Measurements from ENCODE around the gene KIF20B.
"Not testable (repeated sequence)": the region's sequence is repeated elsewhere in the genome, so short reads cannot be mapped to it uniquely, and the experiment has no call there.

Gene KIF20B

DNA sequence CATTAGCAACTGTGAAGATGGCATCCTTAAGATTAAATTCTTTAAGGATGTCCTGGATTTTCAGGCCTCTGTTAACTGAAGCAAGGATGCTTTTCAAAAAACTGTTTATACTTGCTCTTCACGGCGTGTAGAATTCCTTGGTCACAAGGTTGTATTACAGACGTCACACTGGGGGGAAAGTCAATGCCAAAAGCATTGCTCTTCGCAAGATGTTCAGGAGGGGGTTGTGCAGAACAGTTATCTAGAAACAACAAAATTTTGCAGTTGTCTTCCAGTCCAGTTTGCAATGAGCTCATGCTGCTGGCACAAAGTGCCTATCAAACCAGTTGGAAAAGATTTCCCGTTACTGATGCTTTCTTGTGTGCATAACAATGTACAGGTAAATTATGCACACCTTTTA lies 8.2 kb upstream of the KIF20B start:
- no peak for DNase-seq

DNA sequence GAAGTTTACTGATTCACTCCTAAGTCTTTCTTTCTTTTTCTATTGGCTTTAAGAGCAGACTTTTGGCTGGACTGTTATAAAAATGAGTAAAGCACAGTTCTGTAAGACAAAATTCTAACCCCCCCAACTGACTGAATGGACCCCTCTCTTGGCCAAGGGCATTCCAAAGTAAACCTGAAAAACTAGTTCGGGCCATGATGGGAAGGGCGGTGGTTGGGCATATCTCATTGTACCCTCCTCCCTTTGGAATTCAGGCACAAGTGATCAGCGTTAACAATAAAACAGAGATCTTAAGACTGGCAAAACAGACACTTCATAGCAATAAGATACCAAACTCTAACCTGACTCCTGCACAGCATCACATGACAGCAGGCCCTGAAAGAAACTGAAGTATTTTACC lies 6.1 kb upstream of the KIF20B start:
- no peak for DNase-seq

DNA sequence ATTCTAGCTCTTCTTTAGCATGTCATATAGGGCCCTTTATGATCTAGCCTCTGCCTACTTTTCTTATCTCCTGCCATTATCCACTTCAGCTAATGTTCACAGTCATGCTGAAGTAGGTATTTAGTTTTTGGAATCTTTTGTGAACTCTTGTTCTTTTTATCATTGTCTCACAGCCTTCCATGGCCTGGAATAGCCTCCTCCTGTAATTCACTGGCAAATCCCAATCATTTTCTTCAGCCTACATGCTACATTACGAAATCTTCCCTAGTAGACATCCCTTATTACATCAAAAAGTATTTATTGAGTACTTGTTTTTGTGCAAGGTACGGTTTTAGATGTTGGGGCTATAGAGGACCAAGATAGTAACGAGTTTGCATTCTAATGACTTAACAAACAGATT lies 3.4 kb upstream of the KIF20B start:
- DNase-seq = no peak

DNA sequence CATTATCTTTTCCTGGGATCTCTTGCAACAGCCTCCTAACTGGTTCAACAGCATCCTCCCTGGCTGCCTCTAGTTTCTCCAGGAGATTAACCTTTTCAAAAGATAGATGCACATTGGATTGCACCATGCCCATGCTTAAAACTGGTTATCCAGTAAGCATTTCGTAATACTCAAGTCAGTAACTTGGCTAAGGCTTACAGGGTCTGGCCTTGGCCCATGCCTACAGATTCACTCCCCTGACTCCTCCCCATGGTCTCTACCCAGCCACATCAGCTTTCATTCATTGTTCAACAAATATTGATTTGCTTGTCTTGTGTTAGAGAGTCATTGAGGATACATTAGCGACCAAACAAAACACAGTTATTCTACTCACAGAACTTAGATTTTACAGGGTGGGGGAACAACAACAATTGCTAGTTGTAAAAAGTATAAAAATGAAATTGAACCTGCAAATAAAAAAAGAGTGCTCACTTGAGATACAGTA lies 1.8 kb upstream of the KIF20B start:
- DNase-seq = no peak

DNA sequence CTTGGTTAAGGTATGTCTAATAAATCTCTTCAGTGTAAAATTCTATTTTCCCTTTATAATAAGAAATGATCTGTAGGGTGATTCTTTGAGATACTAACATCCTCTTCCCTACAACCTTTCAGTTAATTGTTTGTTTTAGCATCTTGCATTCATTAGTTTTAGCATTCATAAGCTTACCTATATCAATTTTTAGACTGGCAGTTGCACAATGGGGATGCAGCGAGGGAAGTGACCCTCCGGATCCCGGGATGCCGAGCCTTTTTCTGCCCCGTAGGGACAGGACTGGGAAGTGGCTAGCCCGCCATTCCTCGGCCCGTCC lies 508 bp upstream of the KIF20B start:
- no peak for DNase-seq

DNA sequence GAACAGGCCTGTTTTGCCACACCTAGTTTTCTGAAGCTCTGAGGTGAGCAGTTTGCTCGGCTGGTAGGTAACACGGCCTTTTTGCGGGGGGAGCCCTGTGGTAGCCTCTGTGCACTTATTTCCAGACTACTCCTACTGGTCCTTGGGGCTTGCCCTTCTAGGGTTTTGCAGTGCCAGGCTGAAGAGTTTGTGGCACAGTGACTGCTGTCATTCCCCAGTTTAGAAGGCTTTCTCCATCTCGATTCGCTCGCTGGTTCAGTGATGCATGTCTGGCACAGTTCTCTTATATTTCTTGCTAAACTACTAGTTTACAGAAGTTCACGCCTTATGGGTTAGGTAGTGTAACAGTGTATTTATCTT lies 711 bp downstream of the KIF20B start:
- DNase-seq = peak; percentile 9

DNA sequence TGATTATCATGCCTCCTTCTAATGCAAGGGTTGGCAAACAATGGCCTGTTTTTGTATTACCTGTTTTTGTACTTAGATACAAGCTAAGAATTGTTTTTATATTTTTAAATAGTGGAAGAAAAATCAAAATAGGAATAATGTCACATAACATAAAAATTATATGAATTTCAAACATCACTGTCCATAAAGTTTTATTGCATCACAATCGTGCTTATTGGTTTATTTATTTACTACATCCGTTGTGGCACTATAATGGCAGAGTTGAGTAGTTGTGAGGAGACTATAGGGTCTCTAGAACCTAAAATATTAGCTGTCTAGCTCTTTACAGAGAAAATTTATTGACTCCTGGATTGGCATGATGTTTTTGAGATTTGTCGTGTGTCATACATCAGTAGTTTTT lies 4.1 kb downstream of the KIF20B start:
- no peak for DNase-seq

DNA sequence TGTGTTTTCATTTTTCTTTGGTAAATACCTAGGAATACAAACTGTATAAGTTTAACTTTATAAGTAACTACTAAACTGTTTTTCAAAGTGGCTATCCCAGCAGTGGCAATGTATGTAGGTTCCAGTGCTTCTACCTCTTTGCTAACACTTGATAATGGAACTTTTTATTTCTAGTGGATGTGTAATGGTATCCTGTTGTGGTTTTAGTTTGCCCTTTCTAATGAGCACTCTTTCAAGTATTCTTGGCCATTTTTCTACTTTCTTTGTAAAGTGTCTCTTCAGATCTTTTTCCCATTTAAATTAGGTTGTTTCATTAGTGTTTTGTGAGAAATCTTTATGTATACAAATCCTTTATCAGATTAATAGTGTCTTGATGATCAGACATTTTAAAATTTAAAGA lies 4.6 kb downstream of the KIF20B start:
- DNase-seq = no peak

DNA sequence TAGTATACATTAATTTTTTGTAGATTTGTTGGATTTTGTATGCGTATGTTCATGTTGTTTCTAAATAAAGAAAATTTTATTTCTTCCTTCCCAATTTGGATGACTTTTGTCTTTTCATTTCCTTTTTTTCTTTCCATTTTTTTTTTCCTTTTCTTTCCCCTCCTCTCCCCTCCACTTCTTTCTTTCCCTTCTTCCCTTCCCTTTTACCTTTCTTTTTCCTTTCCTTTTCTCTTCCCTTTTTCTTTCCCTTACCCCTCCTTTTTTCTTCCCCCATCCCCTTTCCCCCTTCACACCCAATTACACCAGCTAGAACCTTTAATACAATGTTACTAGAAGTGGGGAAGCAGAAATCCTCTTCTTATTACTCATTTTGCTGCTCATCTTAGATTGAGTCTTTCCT lies 6.0 kb downstream of the KIF20B start:
- DNase-seq = no peak

DNA sequence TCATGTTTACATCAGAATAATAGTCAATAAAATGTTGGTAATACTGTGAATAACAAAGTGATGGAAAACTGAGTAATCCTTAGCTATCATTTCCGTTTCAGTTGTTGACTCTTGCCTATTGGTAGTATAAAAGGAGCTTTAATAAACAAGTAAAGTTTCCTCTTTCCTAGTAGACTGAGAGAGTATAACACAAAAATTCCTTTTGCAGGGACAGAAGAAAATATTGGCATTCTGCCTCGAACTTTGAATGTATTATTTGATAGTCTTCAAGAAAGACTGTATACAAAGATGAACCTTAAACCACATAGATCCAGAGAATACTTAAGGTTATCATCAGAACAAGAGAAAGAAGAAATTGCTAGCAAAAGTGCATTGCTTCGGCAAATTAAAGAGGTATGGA lies 9.4 kb downstream of the KIF20B start:
- DNase-seq = no peak

DNA sequence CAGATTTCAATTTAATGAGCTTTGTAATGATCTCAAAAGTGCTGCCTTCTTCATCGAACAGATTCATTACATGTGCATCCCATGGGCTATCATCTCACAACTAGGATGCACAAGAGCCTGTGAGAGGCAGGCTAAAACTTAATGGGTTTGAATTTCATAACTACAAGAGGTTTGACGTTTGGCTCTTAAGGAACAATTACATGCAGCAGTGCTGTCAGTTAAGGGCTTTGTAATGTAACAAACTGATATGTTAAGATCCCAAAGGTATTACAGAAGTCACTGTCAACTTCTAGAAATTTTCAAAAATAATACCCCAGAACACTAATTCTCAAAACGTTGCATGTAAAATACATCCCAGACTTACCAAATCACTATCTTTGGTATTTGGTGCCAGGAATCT lies 33.2 kb downstream of the KIF20B start:
- no peak for DNase-seq

DNA sequence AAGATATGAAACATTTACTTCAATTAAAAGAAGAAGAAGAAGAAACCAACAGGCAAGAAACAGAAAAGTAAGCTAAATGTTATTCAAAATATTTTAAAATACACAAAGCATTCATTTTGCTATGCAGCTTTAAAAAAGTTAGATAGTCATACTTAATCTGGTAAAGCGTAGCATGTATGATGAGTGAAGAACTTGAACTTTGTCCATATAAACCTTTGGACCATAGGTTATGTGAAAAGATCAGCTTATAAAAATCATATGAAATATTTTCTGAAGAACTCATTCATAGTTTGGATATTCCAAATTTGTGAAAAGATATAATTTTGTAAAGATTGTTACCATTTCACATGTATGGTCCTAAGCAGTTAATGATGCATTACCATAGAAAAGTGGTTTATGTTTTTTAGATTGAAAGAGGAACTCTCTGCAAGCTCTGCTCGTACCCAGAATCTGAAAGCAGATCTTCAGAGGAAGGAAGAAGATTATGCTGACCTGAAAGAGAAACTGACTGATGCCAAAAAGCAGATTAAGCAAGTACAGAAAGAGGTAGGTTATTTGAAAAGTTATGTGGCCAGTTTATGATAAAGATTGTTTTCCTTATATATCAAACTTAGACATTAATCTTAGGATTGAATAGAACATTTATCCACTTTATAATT lies 37.3 kb downstream of the KIF20B start:
- DNase-seq = no peak

DNA sequence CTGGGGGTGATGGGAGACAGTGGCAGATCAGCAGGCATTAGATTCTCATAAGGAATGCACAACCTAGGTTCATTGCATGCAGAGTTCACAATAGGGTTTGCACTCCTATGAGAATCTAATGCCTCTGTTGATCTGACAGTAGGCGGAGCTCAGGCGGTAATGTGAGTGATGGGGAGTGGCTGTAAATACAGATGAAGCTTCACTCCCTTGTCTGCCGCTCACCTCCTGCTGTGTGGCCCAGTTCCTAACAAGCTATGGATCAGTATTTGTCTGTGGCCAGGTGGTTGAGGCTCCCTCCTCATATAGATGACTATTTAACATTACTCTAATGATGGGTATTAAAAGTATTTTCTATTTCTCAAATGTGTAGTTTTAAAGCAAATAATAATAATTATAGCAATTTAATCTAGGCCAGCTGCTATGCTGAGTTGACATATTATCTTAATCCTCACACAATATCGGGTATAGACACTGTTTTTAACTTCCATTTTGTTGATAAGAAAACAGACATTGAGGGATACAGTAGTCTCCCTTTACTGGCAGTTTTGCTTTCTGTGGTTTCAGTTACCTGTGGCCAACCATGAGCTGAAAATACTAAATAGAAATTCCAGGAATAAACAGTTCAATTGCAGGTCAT lies 39.9 kb downstream of the KIF20B start:
- DNase-seq = no peak

DNA sequence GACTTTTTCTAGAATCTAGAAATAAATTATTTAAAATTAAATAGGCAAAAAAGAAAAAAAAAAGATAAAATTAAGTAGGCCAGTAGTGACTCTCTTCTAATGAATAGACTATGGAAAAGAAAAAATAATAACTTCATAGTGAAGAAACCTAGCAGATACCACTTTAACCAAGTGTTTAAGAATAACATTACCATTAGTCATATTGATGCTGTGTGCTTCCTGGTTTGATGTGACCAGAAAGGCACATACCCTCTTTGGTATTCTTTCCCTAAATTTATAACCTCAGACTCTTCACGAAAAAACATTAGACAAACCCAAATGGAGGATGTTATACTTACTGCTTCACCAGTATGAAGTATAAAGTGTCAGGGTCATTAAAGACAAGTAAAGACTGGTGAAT lies 42.6 kb downstream of the KIF20B start:
- no peak for DNase-seq

DNA sequence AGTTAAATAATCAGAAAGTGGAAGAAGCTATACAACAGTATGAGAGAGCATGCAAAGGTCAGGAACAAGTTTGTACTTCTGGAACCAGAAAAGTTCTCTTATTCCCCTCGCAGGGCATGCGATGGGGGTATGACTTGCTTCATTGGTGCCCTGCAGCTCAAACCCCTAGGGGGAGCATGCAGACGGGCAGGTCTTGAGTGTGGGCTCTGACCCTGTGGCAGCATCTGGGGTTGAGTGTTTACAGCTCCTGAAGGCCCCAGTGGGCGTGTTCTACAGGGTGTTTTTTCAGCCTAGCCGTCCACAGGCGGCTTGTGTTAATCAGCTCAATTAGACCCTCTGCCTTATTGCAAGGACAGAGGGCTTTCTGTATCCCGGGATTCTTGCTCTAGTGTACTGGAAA lies 44.5 kb downstream of the KIF20B start:
- DNase-seq = no peak

DNA sequence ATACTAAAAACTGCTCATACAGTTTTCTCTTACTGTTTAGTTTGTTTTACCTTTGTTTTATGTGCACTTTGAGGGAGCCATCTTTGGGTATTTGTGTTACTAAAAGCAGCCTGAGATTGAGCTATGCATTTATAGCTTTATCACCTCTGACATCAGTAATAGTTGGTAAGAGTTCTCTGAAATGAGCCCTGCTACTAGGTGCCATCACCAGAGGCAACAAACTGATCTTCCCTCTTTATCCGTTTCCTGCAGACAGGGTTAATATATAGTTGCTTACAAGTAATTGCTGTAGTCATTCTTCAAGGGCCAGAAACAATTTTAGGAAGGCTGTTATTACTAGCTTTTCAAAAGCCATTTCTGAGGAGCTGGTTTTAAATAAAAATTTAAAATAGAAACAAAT lies 49.1 kb downstream of the KIF20B start:
- DNase-seq = no peak

DNA sequence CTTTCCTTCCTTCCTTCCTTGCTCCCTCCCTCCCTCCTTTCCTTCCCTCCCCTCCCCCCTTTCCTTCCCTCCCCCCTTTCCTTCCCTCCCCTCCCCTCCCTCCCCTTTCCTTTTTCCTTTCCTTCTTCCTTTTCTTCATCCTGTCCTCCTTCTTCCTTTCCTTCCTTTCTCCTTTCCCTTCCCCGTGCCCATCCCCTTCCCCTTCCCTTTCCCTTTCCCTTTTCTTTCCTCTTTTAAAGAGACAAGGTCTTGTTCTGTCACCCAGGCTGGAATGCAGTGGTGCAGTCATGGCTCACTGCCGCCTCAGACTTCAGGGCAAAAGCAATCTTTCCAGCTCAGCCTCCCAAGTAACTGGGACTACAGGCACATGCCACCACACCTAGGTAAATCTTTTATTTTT lies 54.0 kb downstream of the KIF20B start:
- DNase-seq = no peak

DNA sequence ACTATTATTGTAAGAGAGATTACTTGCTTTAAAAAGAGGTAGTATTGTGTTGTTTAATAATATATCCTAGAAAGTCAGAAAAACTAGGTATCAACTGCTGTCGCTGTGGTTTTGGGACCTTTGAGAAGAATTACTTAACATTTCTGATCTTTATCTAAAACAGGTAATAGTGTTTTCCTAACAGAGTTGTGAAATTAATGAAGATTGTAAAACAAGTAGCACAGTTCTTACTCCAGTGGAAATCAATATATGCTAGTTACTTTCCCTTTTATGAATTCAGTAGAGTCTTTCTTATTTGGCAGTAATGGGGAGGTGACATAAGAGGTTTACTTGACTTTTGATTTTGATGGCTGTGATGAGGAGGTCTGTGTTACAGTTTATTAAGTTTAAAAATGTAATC lies 58.1 kb downstream of the KIF20B start:
- no peak for DNase-seq

DNA sequence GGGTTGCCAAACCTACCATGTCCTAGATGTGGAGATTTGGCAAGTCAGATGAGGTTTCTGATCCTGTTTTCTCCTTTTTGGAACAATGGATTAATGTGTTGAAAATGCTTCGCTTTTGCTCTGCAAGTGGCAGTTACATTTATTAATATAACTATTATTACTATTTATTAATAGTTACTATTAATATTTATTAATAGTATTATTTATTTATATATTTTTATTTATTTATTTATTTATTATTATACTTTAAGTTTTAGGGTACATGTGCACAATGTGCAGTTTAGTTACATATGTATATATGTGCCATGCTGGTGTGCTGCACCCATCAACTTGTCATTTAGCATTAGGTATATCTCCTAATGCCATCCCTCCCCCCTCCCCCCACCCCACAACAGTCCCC lies 62.3 kb downstream of the KIF20B start:
- DNase-seq = not testable (repeated sequence)

DNA sequence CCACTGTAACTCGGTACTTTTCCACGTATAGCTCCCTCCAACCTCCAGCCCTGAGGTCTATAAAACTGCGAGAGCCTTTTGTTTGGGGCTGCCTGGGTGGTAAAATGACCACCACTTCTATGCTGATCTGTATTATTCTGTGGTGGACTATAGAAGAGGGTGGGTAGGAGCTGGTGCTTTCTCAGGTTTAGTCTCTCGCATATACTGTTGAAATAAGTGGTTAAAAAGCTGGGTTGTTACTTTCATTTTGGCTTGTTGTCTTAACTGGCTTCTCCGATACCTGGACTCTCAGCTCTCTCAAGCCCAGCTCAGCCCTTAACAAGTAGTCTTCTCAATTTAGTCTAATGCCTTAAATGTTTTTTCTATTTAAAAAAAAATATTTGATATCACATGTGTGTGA lies 70.3 kb downstream of the KIF20B start:
- DNase-seq = no peak

DNA sequence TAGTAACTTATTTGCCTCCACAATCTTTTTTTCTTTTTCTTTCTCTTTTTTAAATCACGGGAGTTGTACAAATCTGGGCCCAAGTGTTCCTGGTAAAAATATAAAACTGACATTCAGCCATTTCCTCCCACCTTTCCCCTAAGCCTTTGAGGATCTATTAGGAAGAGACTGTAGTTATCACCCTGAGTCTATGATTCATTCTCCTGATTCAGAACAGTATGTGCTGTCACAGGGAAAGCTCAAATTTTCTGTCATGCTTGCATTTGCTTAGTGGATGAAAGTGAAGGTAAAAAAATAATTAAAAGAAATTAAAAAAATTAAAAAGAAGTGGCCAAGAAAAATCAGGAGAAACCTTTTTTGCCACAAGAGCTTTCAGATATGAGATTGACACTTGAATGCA lies 71.7 kb downstream of the KIF20B start:
- no peak for DNase-seq

DNA sequence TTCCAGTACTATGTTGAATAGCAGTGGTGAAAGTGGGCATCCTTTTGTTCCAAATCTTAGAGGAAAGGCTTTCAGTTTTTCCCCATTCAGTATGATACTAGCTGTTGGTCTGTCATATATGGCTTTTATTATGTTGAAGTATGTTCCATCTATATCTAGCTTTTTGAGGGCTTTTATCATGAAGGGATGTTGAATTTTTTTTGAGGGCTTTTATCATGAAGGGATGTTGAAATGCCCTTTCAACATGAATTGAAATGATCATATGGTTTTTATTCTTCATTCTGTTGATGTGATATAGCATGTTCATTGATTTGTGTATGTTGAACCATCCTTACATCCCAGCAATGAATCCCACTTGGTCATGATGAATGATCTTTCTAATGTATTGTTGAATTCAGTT lies 75.3 kb downstream of the KIF20B start:
- no peak for DNase-seq

DNA sequence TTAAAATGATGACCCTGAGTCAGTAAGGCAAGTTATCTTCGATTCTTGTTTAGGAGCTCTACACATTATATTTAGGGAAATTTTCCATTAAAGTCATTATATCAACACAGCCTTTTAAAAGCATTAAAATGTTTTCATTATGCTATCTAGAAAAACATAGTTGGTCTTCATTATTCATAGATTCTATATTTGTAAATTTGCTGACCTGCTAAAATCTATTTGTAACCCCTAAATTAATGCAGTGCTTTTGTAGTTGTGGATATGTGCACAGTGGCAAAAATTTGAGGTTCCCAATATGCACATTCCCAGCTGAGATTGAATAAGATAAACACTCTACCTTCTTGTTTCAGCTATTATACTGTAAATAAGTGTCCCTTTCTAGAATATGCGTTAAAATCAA lies 81.1 kb downstream of the KIF20B start:
- no peak for DNase-seq

DNA sequence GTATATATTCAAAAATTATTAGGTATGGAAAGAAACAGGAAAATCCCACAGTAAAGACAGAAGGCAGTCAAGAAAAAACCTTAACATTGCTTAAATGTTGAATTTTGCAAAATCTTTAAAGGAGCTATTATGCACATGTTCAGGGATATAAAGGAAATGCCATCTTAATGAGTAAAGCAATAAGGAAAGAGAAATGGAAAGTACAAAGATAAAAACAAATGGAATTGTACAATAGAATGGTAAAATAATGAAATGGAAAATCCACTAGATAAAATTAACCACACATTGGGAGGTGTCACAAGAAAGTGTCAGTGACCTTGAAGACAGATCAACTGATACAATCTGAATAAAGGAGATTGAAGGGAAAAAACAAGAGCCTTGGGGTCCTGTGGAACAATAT lies 82.0 kb downstream of the KIF20B start:
- no peak for DNase-seq

DNA sequence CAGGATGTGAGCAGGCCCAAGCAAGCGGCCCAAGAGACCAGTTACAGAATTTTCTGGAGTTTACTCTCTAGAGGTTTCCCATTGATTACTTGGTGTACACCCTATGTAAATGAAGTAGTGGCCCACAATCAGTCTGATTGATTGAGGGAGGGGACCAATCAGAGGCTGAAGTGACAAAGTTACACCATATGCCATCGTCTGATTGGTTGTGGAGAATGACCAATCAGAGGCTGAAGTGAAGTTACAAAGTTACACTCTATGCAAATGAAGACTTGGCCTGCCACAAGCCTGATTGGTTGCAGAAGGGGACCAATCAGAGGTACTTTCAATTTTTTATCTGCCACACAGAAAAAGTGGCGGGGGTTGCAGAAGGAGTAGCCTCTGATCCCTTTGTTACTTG lies 83.7 kb downstream of the KIF20B start:
- DNase-seq = no peak

All from stimulated activated CD4-positive, alpha-beta T cell treated with anti-CD3 and anti-CD28 coated beads, Interleukin-4, amount 100 ng/mL, for 24 hours (primary cell).